Measurements from ENCODE around the gene BCR. TPM values are rescaled to one million over a fixed set of nuclear protein-coding genes. Genes with fewer than 3 reads are reported as not detected.

BCR gene
- total and polyA plus RNA-seq, 7 donors, result 2.7 to 7.7 (median 6.5) TPM

DNA sequence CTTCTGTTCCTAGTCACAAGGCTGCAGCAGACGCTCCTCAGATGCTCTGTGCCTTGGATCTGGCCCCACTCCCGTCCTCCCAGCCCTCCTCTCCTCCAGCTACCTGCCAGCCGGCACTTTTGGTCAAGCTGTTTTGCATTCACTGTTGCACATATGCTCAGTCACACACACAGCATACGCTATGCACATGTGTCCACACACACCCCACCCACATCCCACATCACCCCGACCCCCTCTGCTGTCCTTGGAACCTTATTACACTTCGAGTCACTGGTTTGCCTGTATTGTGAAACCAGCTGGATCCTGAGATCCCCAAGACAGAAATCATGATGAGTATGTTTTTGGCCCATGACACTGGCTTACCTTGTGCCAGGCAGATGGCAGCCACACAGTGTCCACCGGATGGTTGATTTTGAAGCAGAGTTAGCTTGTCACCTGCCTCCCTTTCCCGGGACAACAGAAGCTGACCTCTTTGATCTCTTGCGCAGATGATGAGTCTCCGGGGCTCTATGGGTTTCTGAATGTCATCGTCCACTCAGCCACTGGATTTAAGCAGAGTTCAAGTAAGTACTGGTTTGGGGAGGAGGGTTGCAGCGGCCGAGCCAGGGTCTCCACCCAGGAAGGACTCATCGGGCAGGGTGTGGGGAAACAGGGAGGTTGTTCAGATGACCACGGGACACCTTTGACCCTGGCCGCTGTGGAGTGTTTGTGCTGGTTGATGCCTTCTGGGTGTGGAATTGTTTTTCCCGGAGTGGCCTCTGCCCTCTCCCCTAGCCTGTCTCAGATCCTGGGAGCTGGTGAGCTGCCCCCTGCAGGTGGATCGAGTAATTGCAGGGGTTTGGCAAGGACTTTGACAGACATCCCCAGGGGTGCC lies 109.8 kb downstream of the BCR start:
- no peak overlapping the region for H3K4me3 ChIP-seq
- H3K9me3 ChIP-seq, result no peaks in the 10 kb centered on the region
- peaks cover 0 to 25% of the 10 kb centered on the region in 2 donors for H3K36me3 ChIP-seq (ENCODE audit: insufficient read depth in 1 of 2, low read depth in 1 of 2)
- no peaks in the 10 kb centered on the region for H3K27me3 ChIP-seq (ENCODE audit: insufficient read depth in 3 of 3, low read length in 2 of 3)
- intact Hi-C loops (cut with DNase I), result no loop called here
- ATAC-seq (peak in 3 of 4 donors; percentile 46 to 69 (median 65)), DNase-seq (peak; percentile 52 to 73)
- 58 to 70% (median 64%) methylated on average over 18 of the region's 18 CpGs for WGBS, 3 donors
- H3K27ac ChIP-seq, result no peak overlapping the region
- H3K4me1 ChIP-seq, result no peaks in the 10 kb centered on the region
- TF ChIP-seq, protein P1, sequence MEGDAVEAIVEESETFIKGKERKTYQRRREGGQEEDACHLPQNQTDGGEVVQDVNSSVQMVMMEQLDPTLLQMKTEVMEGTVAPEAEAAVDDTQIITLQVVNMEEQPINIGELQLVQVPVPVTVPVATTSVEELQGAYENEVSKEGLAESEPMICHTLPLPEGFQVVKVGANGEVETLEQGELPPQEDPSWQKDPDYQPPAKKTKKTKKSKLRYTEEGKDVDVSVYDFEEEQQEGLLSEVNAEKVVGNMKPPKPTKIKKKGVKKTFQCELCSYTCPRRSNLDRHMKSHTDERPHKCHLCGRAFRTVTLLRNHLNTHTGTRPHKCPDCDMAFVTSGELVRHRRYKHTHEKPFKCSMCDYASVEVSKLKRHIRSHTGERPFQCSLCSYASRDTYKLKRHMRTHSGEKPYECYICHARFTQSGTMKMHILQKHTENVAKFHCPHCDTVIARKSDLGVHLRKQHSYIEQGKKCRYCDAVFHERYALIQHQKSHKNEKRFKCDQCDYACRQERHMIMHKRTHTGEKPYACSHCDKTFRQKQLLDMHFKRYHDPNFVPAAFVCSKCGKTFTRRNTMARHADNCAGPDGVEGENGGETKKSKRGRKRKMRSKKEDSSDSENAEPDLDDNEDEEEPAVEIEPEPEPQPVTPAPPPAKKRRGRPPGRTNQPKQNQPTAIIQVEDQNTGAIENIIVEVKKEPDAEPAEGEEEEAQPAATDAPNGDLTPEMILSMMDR (IDR thresholded peaks at IDR 0.05), result peak; percentile 59

DNA sequence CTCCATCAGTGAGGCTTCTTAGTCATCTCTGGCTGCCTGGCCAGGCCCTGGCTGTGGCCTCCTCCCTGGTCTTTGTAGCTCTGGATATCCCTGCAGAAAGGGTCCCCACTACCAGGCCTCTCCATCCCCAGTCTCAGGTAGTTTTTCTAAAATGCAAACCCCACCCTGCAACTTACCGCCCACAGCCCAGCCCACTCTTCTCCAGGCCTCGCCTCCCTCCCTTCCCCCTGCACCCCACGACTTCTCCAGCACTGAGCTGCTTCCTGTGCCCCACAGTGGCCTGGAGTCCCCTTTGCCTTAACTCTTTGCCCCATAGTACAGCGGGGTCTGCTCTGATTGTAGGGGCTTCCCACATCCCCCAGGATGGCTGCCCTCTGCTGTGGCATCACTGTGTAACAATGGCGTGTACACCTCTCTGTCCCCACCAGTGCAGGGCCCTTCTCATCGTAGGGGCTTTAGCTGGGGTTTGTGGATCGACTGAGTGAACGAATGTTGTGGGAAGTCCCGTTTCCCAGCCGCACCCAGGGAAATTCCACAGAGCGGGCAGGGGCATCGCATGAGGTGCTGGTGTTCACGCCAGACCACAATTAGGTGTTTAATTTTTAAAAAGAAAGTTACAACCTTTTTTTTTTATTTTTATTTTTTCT lies 111.6 kb downstream of the BCR start:
- no peaks in the 10 kb centered on the region for H3K9me3 ChIP-seq
- H3K27me3 ChIP-seq (ENCODE audit: insufficient read depth in 3 of 3, low read length in 2 of 3), result no peaks in the 10 kb centered on the region
- H3K4me3 ChIP-seq, result no peak overlapping the region
- TF ChIP-seq, protein P1 (IDR thresholded peaks at IDR 0.05), result no peak
- H3K4me1 ChIP-seq, result no peaks in the 10 kb centered on the region
- 89 to 94% (median 91%) methylated on average over 13 of the region's 13 CpGs for WGBS, 3 donors
- intact Hi-C loops (cut with DNase I), result no loop called here
- ATAC-seq (no peak), DNase-seq (no peak)
- no peak overlapping the region for H3K27ac ChIP-seq
- H3K36me3 ChIP-seq (ENCODE audit: insufficient read depth in 1 of 2, low read depth in 1 of 2), result peaks cover 0 to 25% of the 10 kb centered on the region in 2 donors

DNA sequence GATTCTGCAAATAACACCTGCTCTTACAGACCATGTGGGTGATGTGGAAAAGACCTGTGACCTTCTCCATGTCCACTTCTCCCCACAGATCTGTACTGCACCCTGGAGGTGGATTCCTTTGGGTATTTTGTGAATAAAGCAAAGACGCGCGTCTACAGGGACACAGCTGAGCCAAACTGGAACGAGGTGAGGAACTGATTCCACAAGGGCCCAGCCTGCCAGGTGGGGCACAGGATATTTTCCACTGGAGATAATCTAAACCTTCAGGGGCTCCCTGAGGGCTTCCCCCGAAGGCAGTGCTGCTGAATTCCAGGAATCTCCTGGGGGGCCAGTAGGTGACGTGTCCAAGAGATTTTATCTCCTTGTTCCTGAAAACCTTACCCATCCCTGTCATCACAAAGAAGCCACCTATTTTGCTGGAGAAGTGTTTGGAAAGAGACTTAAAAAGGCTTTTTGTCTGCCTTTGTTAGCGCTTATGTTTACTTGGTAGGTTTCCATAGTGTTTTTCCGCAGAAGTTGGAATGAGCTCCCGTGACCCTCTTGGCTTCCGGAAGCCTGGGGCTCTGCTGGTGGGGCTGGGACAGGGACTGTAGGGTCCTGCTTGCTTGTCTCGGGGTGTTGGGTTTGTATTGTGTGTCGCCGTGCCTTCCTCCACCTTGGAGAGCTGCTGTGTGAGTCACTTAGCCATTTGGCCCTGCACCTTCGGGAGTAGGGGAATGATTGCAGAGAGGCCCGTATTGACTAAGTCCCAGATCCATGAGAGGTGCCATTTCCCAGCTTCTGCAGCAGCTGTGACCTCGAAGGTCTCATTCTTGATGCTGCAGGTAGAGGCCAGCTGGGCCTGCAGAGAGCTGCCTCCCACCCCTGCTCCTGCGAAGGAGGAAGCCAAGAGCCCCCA lies 112.4 kb downstream of the BCR start:
- 80 to 83% (median 83%) methylated on average over 17 of the region's 17 CpGs for WGBS, 3 donors
- Histone ChIP-seq H3K4me1 (no peaks in the 10 kb centered on the region), H3K27me3 (ENCODE audit: insufficient read depth in 3 of 3, low read length in 2 of 3) (no peaks in the 10 kb centered on the region), H3K4me3 (no peak overlapping the region), H3K27ac (no peak overlapping the region), H3K36me3 (ENCODE audit: insufficient read depth in 1 of 2, low read depth in 1 of 2) (peaks cover 0 to 25% of the 10 kb centered on the region in 2 donors), H3K9me3 (no peaks in the 10 kb centered on the region)
- intact Hi-C loops (cut with DNase I), result no loop called here
- no peak for DNase-seq
- no peak for ATAC-seq
- TF ChIP-seq, protein P1 (IDR thresholded peaks at IDR 0.05), result no peak

DNA sequence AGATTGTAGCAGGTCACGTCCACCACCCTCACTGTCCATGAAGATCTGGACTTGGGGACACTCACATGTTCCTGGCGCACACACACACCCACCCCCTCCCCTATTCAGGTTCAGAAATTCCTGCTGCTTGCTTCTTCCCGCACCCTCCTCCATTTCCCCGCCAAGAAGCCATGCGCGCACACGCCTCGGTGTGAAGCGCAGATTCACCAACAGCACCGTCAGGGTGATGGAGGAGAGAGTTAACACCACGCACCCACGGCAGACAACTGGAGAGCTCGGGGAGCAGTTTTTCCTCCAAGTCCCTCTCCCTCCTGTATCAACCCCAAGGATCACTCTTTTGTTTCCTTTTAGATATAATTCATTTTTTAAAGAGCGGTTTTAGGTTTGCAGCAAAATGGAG lies 113.4 kb downstream of the BCR start:
- 83 to 94% (median 90%) methylated on average over 14 of the region's 14 CpGs for WGBS, 3 donors
- Histone ChIP-seq H3K27ac (no peak overlapping the region), H3K4me3 (no peak overlapping the region), H3K9me3 (no peaks in the 10 kb centered on the region), H3K36me3 (ENCODE audit: insufficient read depth in 1 of 2, low read depth in 1 of 2) (peaks cover 0 to 25% of the 10 kb centered on the region in 2 donors), H3K27me3 (ENCODE audit: insufficient read depth in 3 of 3, low read length in 2 of 3) (no peaks in the 10 kb centered on the region), H3K4me1 (no peaks in the 10 kb centered on the region)
- no peak for DNase-seq
- ATAC-seq, result no peak
- TF ChIP-seq, protein P1 (IDR thresholded peaks at IDR 0.05), result no peak
- intact Hi-C loops (cut with DNase I), result no loop called here
